ENCODE measurements around the gene ENTR1. TPM values are rescaled to one million over a fixed set of nuclear protein-coding genes. Genes with fewer than 3 reads are reported as not detected.

Gene ENTR1
- total and polyA plus RNA-seq, 2 of the 13 experiments (the other 11 are each of a cell fraction or from before 2014, with no cell fraction given) = 70.1 to 76.4 TPM

- TF ChIP-seq HDAC1 (CRISPR knock-in tag; IDR thresholded peaks at IDR 0.05) (peak; percentile 58), SMC3 (IDR thresholded peaks at IDR 0.05; ENCODE audit: low read length) (peak; percentile 8; the same call in 1 of the 2 replicates), TOE1 (CRISPR knock-in tag; IDR thresholded peaks at IDR 0.05) (0 out of 2 replicates have a peak, but pooled peaks have one; percentile 46), AHR (CRISPR knock-in tag; IDR thresholded peaks at IDR 0.05) (no peak), HNRNPL (IDR thresholded peaks at IDR 0.05; ENCODE audit: low read depth, low read length) (peak; percentile 94), ZNF850 (CRISPR knock-in tag; conservative IDR thresholded peaks at IDR 0.05) (no peak), FOXP4 (CRISPR knock-in tag; IDR thresholded peaks at IDR 0.05) (peak; percentile 59), NRL (CRISPR knock-in tag; IDR thresholded peaks at IDR 0.05; ENCODE audit: borderline replicate concordance) (peak; percentile 75; the same call in 1 of the 2 replicates), FOXK1 (CRISPR knock-in tag; IDR thresholded peaks at IDR 0.05; ENCODE audit: borderline replicate concordance, low read depth) (peak; percentile 43; the same call in 1 of the 2 replicates), RXRA (CRISPR knock-in tag; IDR thresholded peaks at IDR 0.05) (peak; percentile 56; the same call in 1 of the 2 replicates), ZNF614 (CRISPR knock-in tag; IDR thresholded peaks at IDR 0.05; ENCODE audit: borderline replicate concordance) (0 out of 2 replicates have a peak, but pooled peaks have one; percentile 29), ZBTB7B (CRISPR knock-in tag; IDR thresholded peaks at IDR 0.05) (peak; percentile 61; the same call in 1 of the 2 replicates), SP4 (CRISPR knock-in tag; IDR thresholded peaks at IDR 0.05) (peak; percentile 52; the same call in 1 of the 2 replicates), RFX1 (IDR thresholded peaks at IDR 0.05) (no peak), KAT7 (CRISPR knock-in tag; IDR thresholded peaks at IDR 0.05; ENCODE audit: borderline replicate concordance) (0 out of 2 replicates have a peak, but pooled peaks have one; percentile 23), HNF4A (CRISPR knock-in tag; IDR thresholded peaks at IDR 0.05) (peak; percentile 54), SRSF1 (optimal IDR thresholded peaks at IDR 0.05; ENCODE audit: low read depth, low read length) (peak; percentile 78), ZNF253 (CRISPR knock-in tag; IDR thresholded peaks at IDR 0.05; ENCODE audit: borderline replicate concordance) (0 out of 2 replicates have a peak, but pooled peaks have one; percentile 32), ZNF224 (CRISPR knock-in tag; IDR thresholded peaks at IDR 0.05) (peak; percentile 35; the same call in 1 of the 2 replicates), YY1 (IDR thresholded peaks at IDR 0.05; ENCODE audit: insufficient read depth, insufficient replicate concordance, low read depth, low read length) (peak; percentile 4), KLF11 (CRISPR knock-in tag; IDR thresholded peaks at IDR 0.05) (0 out of 2 replicates have a peak, but pooled peaks have one; percentile 32), JUND (CRISPR knock-in tag; IDR thresholded peaks at IDR 0.05) (0 out of 2 replicates have a peak, but pooled peaks have one; percentile 47), SRF (IDR thresholded peaks at IDR 0.05; ENCODE audit: low read depth, low read length) (no peak), BRD4 (CRISPR knock-in tag; IDR thresholded peaks at IDR 0.05) (peak; percentile 68; the same call in 1 of the 2 replicates), MXI1 (IDR thresholded peaks at IDR 0.05; ENCODE audit: borderline replicate concordance, low read depth, low read length) (peak; percentile 33; the same call in 1 of the 3 replicates), MAF1 (CRISPR knock-in tag; IDR thresholded peaks at IDR 0.05; ENCODE audit: borderline replicate concordance) (peak; percentile 79; the same call in 1 of the 2 replicates)
Observed at GRCh38 chr9:136372561-136373299, 37.7 kb downstream of the ENTR1 start (continued).

All from HepG2 (cell line).